CD4-positive, CD25-positive, alpha-beta regulatory T cell (primary cell): ENCODE data around the gene DACT3. TPM values are rescaled to one million over a fixed set of nuclear protein-coding genes. Genes with fewer than 3 reads are reported as not detected.

Source experiments
- ATAC-seq, 2 donors: fragments of 150-1000 bp; cut with Tn5 transposase; one replicate each; pipeline ENCODE4 v1.10.0; 2021; ENCODE audit warnings: low read depth in 2 of 2, moderate number of reproducible peaks in 2 of 2, moderate library complexity in 1 of 2
- DNase-seq, 3 donors: peaks; one replicate each; pipeline versions ENCODE4 v3.0.0 to v3.0.0-alpha.2; 2012 to 2022; ENCODE audit warnings: mixed read lengths in 1 of 3
- H3K27ac ChIP-seq: one replicate; pipeline ENCODE4 v1.7.0; 2013; ENCODE audit warnings: mild to moderate bottlenecking, low read length; ENCODE audit not compliant: insufficient read depth, poor library complexity, severe bottlenecking
- H3K27me3 ChIP-seq: one replicate; pipeline ENCODE4 v1.7.0; 2013; ENCODE audit warnings: low read length; ENCODE audit not compliant: control insufficient read depth, insufficient read depth
- H3K36me3 ChIP-seq: one replicate; pipeline ENCODE4 v1.7.0; 2013; ENCODE audit warnings: mild to moderate bottlenecking, low read length, moderate library complexity; ENCODE audit not compliant: control insufficient read depth, insufficient read depth
- H3K4me1 ChIP-seq: 2 replicates; pipeline ENCODE4 v1.7.0; 2013; ENCODE audit warnings: mild to moderate bottlenecking, low read length; ENCODE audit not compliant: insufficient read depth, control insufficient read depth, poor library complexity, severe bottlenecking
- H3K4me3 ChIP-seq: one replicate; pipeline ENCODE4 v1.7.0; 2013; ENCODE audit warnings: low read depth, mild to moderate bottlenecking, low read length, moderate library complexity
- H3K9me3 ChIP-seq, 2 experiments: 1 replicate in 1 of 2; 2 replicates in 1 of 2; pipeline ENCODE4 v1.7.0; 2013; ENCODE audit warnings: low read length in 2 of 2, mild to moderate bottlenecking in 1 of 2, moderate library complexity in 1 of 2; ENCODE audit not compliant: control insufficient read depth in 2 of 2
- H3K27ac Mint-ChIP-seq, 3 donors: one replicate each; pipeline ENCODE4 v1.8.0; 2020 to 2022; ENCODE audit warnings: mild to moderate bottlenecking in 3 of 3, mixed read lengths in 3 of 3, moderate library complexity in 2 of 3
- H3K27me3 Mint-ChIP-seq: one replicate; pipeline ENCODE4 v1.8.0; 2022; ENCODE audit warnings: mild to moderate bottlenecking, mixed read lengths
- H3K36me3 Mint-ChIP-seq: one replicate; pipeline ENCODE4 v1.8.0; 2020; ENCODE audit warnings: mixed read lengths
- H3K4me1 Mint-ChIP-seq, 4 donors: one replicate each; pipeline ENCODE4 v1.8.0; 2020 to 2022; ENCODE audit warnings: mixed read lengths in 4 of 4, mild to moderate bottlenecking in 1 of 4
- H3K4me3 Mint-ChIP-seq, 4 donors: one replicate each; pipeline ENCODE4 v1.8.0; 2020 to 2022; ENCODE audit warnings: mild to moderate bottlenecking in 4 of 4, mixed read lengths in 4 of 4, moderate library complexity in 3 of 4
- H3K9me3 Mint-ChIP-seq, 7 donors: one replicate each; pipeline ENCODE4 v1.8.0; 2020 to 2022; ENCODE audit warnings: mixed read lengths in 7 of 7, mild to moderate bottlenecking in 3 of 7, moderate library complexity in 2 of 7
- polyA plus RNA-seq, 4 donors: library from polyadenylated mRNA; unstranded; fragments of 300-500 nt; fragmentation: Illumina TruSeq; gene quantifications; one replicate each; pipeline ENCODE4 v1.2.3, GENCODE V29; 2021
- total RNA-seq: library from RNA; stranded (reverse); gene quantifications from one replicate; pipeline ENCODE4 v1.2.3, GENCODE V29; 2022

DACT3 gene
- total and polyA plus RNA-seq, 5 donors from 2014 or later: not detected

DNA sequence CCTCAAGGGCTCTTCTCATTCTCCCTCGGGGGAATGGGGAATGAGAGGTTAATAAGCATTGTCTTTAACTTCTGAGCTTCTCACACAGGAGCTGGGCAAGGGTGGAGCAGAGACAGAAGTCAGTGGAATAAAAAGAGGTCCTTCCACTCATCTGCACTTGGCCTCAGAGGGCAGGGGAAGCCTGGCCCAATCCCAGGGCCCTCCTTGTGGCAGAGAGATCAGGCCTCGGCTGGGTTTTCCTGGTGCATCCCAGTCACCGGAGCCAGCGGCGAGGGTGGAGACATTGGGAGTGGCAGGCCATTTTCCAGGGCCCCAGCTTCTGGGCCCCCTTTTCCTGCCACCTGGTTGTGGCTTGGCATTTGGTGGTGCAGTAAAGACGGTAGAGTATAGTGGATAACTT lies 49.2 kb downstream of the DACT3 start:
- peak overlapping the region; percentile 64 to 86 (median 80) for H3K4me3 Mint-ChIP-seq
- H3K9me3 ChIP-seq: no peaks in the 10 kb centered on the region
- peak overlapping the region; percentile 95 to 97 (median 96) for H3K27ac Mint-ChIP-seq
- H3K4me3 ChIP-seq: peak overlapping the region; percentile 21
- peaks cover 28 to 73% (median 39%) of the 10 kb centered on the region in 4 donors for H3K4me1 Mint-ChIP-seq
- H3K9me3 Mint-ChIP-seq: no peaks in the 10 kb centered on the region
- no peaks in the 10 kb centered on the region for H3K27me3 Mint-ChIP-seq
- ATAC-seq (no peak), DNase-seq (peak in 1 of 3 donors; percentile 33)
- H3K36me3 Mint-ChIP-seq: peaks cover 25% of the 10 kb centered on the region
- H3K27me3 ChIP-seq: no peaks in the 10 kb centered on the region
- peak overlapping the region; percentile 82 for H3K27ac ChIP-seq
- H3K36me3 ChIP-seq: peaks cover 34% of the 10 kb centered on the region
- peaks cover 49% of the 10 kb centered on the region for H3K4me1 ChIP-seq

DNA sequence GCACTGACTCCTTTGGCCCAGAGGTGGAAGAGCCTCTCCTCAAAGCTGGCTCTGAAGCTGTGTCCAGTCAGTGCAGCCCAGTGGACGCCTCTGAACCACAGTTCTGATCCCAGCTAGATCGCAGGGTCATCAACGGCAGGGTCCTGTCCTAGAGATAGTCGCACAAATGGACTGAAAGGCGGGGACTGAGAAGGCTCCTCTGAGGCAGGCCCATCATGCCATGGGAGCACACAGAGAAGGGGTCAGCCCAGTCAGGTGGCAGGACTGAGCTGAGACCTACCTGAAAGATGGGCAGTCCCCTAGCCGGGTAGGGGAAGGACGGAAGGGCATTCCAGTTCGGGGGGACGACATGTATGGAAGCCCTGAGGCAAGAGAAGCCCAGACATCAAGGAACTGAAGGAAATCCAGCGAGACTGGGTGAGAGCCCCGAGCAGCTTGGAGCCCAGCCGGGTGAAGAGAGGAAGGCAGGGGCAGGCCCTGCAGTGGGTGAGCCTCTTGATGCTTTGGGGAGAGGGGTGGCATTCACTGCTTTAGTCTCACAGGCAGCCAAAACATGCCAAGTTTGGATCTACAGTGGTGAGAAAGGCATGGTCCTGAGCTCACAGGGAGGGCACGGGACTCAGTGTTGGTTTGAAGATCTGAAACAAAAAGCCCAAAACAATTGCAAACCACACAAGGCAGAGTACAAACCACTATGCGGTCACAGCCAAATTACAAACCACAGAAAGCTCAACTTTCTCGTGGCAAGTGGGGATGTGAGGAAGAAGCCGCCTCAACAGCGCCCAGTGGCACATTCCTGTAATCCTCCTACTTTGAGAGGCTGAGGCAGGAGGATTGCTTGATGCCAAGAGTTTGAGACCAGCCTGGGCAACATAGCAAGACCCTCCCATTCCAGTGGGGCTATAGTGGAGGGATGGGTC lies 49.9 kb downstream of the DACT3 start:
- peak overlapping the region; percentile 48 to 85 (median 69) for H3K4me3 Mint-ChIP-seq
- H3K4me1 ChIP-seq: peaks cover 43% of the 10 kb centered on the region
- no peaks in the 10 kb centered on the region for H3K9me3 Mint-ChIP-seq
- peak overlapping the region; percentile 95 to 97 (median 96) for H3K27ac Mint-ChIP-seq
- peak in 1 of 3 donors; percentile 55 for DNase-seq
- H3K4me1 Mint-ChIP-seq: peaks cover 29 to 73% (median 39%) of the 10 kb centered on the region in 4 donors
- H3K9me3 ChIP-seq: no peaks in the 10 kb centered on the region
- peak overlapping the region; percentile 82 for H3K27ac ChIP-seq
- no peaks in the 10 kb centered on the region for H3K27me3 Mint-ChIP-seq
- no peaks in the 10 kb centered on the region for H3K27me3 ChIP-seq
- H3K4me3 ChIP-seq: peak overlapping the region; percentile 21
- H3K36me3 ChIP-seq: peaks cover 40% of the 10 kb centered on the region
- H3K36me3 Mint-ChIP-seq: peaks cover 30% of the 10 kb centered on the region
- no peak for ATAC-seq

DNA sequence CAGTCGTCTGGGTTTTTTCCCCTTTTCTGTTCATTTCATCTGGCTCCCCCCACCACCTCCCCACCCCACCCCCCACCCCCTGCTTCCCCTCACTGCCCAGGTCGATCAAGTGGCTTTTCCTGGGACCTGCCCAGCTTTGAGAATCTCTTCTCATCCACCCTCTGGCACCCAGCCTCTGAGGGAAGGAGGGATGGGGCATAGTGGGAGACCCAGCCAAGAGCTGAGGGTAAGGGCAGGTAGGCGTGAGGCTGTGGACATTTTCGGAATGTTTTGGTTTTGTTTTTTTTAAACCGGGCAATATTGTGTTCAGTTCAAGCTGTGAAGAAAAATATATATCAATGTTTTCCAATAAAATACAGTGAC lies 50.6 kb downstream of the DACT3 start:
- peaks cover 29 to 73% (median 38%) of the 10 kb centered on the region in 4 donors for H3K4me1 Mint-ChIP-seq
- H3K9me3 ChIP-seq: no peaks in the 10 kb centered on the region
- H3K27ac Mint-ChIP-seq: peak overlapping the region in 2 of 3 donors; percentile 95 to 97
- ATAC-seq (no peak), DNase-seq (no peak)
- H3K4me3 ChIP-seq: no peak overlapping the region
- peak overlapping the region; percentile 82 for H3K27ac ChIP-seq
- no peaks in the 10 kb centered on the region for H3K9me3 Mint-ChIP-seq
- H3K36me3 ChIP-seq: peaks cover 48% of the 10 kb centered on the region
- H3K4me1 ChIP-seq: peaks cover 40% of the 10 kb centered on the region
- peaks cover 34% of the 10 kb centered on the region for H3K36me3 Mint-ChIP-seq
- H3K27me3 ChIP-seq: no peaks in the 10 kb centered on the region
- H3K4me3 Mint-ChIP-seq: peak overlapping the region; percentile 48 to 85 (median 69)
- H3K27me3 Mint-ChIP-seq: no peaks in the 10 kb centered on the region

DNA sequence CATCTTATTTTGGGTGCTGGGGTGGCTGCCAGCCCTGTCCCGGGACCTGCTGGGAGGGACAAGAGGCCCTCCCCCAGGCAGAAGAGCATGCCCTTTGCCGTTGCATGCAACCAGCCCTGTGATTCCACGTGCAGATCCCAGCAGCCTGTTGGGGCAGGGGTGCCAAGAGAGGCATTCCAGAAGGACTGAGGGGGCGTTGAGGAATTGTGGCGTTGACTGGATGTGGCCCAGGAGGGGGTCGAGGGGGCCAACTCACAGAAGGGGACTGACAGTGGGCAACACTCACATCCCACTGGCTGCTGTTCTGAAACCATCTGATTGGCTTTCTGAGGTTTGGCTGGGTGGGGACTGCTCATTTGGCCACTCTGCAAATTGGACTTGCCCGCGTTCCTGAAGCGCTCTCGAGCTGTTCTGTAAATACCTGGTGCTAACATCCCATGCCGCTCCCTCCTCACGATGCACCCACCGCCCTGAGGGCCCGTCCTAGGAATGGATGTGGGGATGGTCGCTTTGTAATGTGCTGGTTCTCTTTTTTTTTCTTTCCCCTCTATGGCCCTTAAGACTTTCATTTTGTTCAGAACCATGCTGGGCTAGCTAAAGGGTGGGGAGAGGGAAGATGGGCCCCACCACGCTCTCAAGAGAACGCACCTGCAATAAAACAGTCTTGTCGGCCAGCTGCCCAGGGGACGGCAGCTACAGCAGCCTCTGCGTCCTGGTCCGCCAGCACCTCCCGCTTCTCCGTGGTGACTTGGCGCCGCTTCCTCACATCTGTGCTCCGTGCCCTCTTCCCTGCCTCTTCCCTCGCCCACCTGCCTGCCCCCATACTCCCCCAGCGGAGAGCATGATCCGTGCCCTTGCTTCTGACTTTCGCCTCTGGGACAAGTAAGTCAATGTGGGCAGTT lies 51.2 kb downstream of the DACT3 start:
- no peak overlapping the region for H3K4me3 ChIP-seq
- H3K27ac Mint-ChIP-seq: peak overlapping the region in 1 of 3 donors; percentile 50
- no peaks in the 10 kb centered on the region for H3K27me3 Mint-ChIP-seq
- peaks cover 50% of the 10 kb centered on the region for H3K36me3 ChIP-seq
- peaks cover 45% of the 10 kb centered on the region for H3K4me1 ChIP-seq
- no peak for DNase-seq
- H3K4me3 Mint-ChIP-seq: peak overlapping the region in 2 of 4 donors; percentile 46 to 79
- H3K4me1 Mint-ChIP-seq: peaks cover 29 to 75% (median 38%) of the 10 kb centered on the region in 4 donors
- H3K27ac ChIP-seq: no peak overlapping the region
- H3K9me3 Mint-ChIP-seq: no peaks in the 10 kb centered on the region
- peaks cover 34% of the 10 kb centered on the region for H3K36me3 Mint-ChIP-seq
- H3K9me3 ChIP-seq: no peaks in the 10 kb centered on the region
- no peak for ATAC-seq
- H3K27me3 ChIP-seq: no peaks in the 10 kb centered on the region

DNA sequence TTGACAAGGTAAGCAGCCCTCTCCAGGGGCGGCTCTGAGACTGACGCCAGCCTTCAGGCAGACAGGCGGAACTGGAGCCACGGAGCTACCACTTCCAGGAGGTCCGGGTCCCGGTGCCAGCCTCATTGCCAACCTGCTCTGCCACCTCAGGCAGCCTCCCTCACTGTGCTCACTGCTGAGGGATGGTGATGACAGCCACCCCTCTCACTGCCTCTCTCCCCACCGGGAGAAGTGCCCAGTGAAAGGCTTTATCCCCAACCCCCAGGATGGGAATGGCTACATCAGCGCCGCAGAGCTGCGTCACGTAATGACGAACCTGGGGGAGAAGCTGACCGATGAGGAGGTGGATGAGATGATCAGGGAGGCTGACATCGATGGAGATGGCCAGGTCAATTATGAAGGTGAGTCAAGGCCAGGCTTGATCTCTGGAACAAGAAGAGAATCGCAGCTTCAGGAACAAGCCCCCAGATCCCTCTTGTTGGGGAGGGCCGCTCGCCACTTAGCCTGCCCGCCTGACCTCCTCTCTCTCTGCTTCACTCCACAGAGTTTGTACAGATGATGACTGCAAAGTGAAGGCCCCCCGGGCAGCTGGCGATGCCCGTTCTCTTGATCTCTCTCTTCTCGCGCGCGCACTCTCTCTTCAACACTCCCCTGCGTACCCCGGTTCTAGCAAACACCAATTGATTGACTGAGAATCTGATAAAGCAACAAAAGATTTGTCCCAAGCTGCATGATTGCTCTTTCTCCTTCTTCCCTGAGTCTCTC lies 52.2 kb downstream of the DACT3 start:
- H3K27me3 Mint-ChIP-seq: no peaks in the 10 kb centered on the region
- peak overlapping the region in 2 of 3 donors; percentile 50 to 72 for H3K27ac Mint-ChIP-seq
- DNase-seq (no peak), ATAC-seq (no peak)
- H3K36me3 Mint-ChIP-seq: peaks cover 34% of the 10 kb centered on the region
- H3K4me1 ChIP-seq: peaks cover 46% of the 10 kb centered on the region
- H3K4me3 Mint-ChIP-seq: peak overlapping the region in 3 of 4 donors; percentile 4 to 79 (median 68)
- no peaks in the 10 kb centered on the region for H3K9me3 ChIP-seq
- H3K4me1 Mint-ChIP-seq: peaks cover 22 to 74% (median 31%) of the 10 kb centered on the region in 4 donors
- H3K36me3 ChIP-seq: peaks cover 50% of the 10 kb centered on the region
- no peak overlapping the region for H3K27ac ChIP-seq
- H3K4me3 ChIP-seq: no peak overlapping the region
- H3K27me3 ChIP-seq: no peaks in the 10 kb centered on the region
- H3K9me3 Mint-ChIP-seq: no peaks in the 10 kb centered on the region

DNA sequence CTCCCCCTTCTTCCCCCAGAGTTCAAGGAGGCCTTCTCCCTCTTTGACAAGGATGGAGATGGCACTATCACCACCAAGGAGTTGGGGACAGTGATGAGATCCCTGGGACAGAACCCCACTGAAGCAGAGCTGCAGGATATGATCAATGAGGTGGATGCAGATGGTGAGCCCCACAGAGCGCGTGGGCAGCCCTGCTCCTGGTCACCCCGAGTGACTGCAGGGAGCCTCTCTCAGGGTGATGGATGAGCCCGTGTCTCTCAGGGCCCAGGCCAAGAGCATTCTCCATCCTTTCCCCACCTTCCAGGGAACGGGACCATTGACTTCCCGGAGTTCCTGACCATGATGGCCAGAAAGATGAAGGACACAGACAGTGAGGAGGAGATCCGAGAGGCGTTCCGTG lies 52.8 kb downstream of the DACT3 start:
- no peaks in the 10 kb centered on the region for H3K9me3 ChIP-seq
- H3K27ac ChIP-seq: no peak overlapping the region
- H3K4me3 ChIP-seq: no peak overlapping the region
- peaks cover 48% of the 10 kb centered on the region for H3K4me1 ChIP-seq
- H3K36me3 Mint-ChIP-seq: peaks cover 34% of the 10 kb centered on the region
- H3K4me3 Mint-ChIP-seq: peak overlapping the region in 2 of 4 donors; percentile 28 to 68
- H3K27ac Mint-ChIP-seq: peak overlapping the region in 2 of 3 donors; percentile 44 to 46
- ATAC-seq: no peak
- no peak for DNase-seq
- H3K27me3 ChIP-seq: no peaks in the 10 kb centered on the region
- H3K4me1 Mint-ChIP-seq: peaks cover 26 to 74% (median 34%) of the 10 kb centered on the region in 4 donors
- H3K9me3 Mint-ChIP-seq: no peaks in the 10 kb centered on the region
- peaks cover 50% of the 10 kb centered on the region for H3K36me3 ChIP-seq
- no peaks in the 10 kb centered on the region for H3K27me3 Mint-ChIP-seq

DNA sequence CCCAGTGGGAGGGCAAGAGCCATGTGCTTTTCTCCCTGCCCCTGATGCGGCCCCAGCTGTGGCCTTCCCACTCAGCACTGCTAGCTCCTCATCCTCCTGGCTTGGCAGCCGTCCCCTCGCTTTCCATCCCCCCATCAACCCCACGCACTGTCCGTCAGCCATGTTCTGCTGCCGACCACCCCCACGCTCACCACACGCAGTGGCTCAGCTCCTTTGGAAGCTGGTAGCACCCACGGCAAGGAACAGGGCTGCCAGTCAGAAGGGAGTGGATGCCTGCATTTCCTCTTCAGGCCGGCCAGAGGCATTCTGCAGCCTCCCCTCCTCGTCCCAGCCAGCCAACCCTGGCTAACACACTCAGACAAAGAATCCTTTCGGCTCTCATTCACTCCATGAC lies 53.5 kb downstream of the DACT3 start:
- Histone ChIP-seq H3K9me3 (no peaks in the 10 kb centered on the region), H3K4me1 (peaks cover 50% of the 10 kb centered on the region), H3K36me3 (peaks cover 50% of the 10 kb centered on the region), H3K27me3 (no peaks in the 10 kb centered on the region), H3K4me3 (no peak overlapping the region), H3K27ac (no peak overlapping the region)
- Mint-ChIP-seq H3K27ac (no peak overlapping the region), H3K4me3 (peak overlapping the region in 2 of 4 donors; percentile 38 to 68), H3K36me3 (peaks cover 34% of the 10 kb centered on the region), H3K9me3 (no peaks in the 10 kb centered on the region), H3K4me1 (peaks cover 23 to 76% (median 33%) of the 10 kb centered on the region in 4 donors), H3K27me3 (no peaks in the 10 kb centered on the region)
- ATAC-seq (no peak), DNase-seq (no peak)
